Tibial nerve (tissue), 3 donors: Measurements from ENCODE around the gene AP2A2.

Source experiments
- POLR2A ChIP-seq, 2 donors: fragments of 450-650 bp; IDR thresholded peaks; one replicate each; pipeline ENCODE4 v1.6.1; 2017; ENCODE audit warnings: antibody characterized with exemption in 2 of 2, mild to moderate bottlenecking in 2 of 2, moderate library complexity in 2 of 2
- TF ChIP-seq, protein P1 (sequence below), 5 experiments: fragments of 200-600 bp in 3 of 5; fragments of 450-650 bp in 2 of 5; sonication (generic) in 3 of 5; IDR thresholded peaks; one replicate each; pipeline ENCODE4 v1.5.1; 2016 to 2019; ENCODE audit warnings: antibody characterized with exemption in 5 of 5, mild to moderate bottlenecking in 3 of 5, moderate library complexity in 2 of 5

DNA sequence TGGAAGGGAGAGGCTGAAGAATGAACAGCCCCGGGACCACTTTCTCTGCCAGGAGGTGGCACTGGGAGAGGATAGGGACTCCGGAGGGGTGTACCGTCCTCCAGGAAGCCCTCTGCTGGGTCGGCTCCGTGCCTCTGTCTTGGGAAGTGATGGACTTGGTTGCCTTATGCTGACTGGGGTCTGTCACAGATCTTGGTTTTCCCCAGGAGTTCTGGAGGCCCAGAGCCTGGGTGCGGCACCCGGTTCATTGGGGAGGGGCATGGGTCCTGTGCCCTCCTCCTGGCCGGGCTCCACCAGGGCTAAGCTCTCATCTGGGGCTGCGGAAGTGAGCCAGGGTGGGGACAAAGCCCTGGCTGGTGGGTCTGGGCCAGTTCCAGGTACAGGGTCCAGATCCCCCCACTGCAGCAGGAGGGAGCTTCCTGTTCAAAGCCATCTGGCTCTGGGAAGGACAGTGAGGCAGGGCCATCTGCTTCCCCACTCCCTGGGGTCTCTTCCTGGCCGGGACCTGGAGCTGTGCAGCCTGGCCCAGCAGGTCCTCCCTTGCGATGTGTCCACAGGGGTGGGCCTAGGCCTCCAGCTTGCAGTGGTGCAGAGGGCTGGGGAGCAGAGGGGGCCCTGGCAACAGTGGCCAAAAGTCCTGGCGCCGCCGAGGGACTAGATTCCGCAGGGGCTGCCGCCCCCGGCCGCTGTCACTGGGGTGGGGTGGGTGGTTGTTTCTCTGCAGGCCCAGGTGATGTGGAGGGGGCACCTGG is 1.1 kb upstream of the AP2A2 start:
- TF ChIP-seq, protein P1, sequence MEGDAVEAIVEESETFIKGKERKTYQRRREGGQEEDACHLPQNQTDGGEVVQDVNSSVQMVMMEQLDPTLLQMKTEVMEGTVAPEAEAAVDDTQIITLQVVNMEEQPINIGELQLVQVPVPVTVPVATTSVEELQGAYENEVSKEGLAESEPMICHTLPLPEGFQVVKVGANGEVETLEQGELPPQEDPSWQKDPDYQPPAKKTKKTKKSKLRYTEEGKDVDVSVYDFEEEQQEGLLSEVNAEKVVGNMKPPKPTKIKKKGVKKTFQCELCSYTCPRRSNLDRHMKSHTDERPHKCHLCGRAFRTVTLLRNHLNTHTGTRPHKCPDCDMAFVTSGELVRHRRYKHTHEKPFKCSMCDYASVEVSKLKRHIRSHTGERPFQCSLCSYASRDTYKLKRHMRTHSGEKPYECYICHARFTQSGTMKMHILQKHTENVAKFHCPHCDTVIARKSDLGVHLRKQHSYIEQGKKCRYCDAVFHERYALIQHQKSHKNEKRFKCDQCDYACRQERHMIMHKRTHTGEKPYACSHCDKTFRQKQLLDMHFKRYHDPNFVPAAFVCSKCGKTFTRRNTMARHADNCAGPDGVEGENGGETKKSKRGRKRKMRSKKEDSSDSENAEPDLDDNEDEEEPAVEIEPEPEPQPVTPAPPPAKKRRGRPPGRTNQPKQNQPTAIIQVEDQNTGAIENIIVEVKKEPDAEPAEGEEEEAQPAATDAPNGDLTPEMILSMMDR (IDR thresholded peaks at IDR 0.05) = no peak
- no peak for TF ChIP-seq POLR2A (IDR thresholded peaks at IDR 0.05)
